GM18873 (cell line): ENCODE measurements around the gene GUCY1A2.

Experiments
- ATAC-seq: cut with Tn5 transposase; IDR thresholded peaks from one replicate; pipeline ENCODE4 v1.9.1; 2021; ENCODE audit warnings: mild to moderate bottlenecking, moderate library complexity, moderate number of reproducible peaks; ENCODE audit not compliant: unreplicated experiment, low FRiP score

The GUCY1A2 gene

DNA sequence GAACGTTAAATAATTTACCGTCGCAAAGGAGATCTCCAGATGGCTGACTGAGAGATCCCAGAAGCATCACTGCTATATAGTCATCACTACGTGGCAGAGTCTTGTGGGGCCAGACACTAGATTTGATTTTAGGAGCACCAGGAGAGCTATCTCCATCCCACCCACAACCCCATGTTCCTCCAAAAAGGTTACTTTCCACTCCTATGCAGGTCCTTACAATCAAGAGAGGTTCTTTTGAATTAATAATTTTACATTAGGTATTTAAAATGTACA lies 19.4 kb downstream of the GUCY1A2 start:
- no peak for ATAC-seq

GRCh38 chr11:106998116-106998915 lies 20.0 kb downstream of the GUCY1A2 start:
- no peak for ATAC-seq

GRCh38 chr11:106997227-106997626 lies 21.0 kb downstream of the GUCY1A2 start:
- no peak for ATAC-seq

DNA sequence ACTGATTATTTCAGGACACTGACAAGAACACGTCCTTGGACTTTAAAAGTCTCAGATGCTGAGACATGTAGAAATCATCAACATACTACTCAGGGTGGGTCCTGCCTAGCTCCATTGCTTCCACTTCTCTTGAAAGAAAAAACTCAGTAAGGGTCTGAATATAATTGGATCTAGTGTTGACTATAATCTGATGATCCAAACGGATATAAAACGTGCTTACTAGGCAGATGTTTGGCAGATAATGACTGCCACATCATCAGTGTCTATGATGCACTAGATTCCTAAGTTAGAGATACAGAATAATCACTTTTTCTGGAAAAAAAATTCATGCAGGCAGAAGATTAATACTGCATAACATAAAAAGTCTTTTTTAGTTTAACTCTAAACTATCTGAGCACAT lies 21.6 kb downstream of the GUCY1A2 start:
- no peak for ATAC-seq

DNA sequence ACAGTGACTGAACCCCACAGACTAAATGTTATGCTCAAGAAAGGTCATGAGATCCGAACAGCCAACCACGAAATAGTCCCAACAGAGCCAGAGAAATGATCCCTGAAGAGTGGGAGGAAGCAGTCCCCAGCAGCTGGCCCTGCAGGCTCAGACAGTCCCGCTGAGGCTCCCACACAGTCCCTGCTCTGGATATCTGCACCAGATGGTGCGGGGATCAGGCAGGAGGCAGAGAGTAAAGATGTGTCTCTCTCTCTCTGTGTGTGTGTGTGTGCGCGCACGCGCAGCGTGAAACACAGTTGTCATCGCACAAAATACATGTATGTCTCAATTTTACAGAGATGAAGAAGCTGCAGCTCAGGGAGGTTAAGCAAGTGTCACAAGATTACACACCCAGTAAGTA lies 27.9 kb downstream of the GUCY1A2 start:
- ATAC-seq = no peak

DNA sequence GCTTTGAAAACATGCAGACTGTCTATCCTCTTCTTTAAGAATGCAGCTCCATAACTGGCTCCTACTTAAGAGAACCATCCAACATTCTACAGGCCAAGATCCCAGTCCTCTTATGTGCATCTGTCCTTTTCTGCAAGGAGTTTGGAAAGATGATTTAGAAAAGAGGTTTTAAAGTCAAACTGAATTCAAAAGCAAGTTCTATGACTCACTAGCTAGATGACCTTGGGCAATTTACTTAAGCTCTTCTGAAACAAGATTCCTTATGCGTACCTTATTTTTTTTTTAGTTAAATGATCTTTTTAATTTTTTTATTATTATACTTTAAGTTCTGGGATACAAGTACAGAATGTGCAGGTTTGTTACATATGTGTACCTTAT lies 29.2 kb downstream of the GUCY1A2 start:
- no peak for ATAC-seq

DNA sequence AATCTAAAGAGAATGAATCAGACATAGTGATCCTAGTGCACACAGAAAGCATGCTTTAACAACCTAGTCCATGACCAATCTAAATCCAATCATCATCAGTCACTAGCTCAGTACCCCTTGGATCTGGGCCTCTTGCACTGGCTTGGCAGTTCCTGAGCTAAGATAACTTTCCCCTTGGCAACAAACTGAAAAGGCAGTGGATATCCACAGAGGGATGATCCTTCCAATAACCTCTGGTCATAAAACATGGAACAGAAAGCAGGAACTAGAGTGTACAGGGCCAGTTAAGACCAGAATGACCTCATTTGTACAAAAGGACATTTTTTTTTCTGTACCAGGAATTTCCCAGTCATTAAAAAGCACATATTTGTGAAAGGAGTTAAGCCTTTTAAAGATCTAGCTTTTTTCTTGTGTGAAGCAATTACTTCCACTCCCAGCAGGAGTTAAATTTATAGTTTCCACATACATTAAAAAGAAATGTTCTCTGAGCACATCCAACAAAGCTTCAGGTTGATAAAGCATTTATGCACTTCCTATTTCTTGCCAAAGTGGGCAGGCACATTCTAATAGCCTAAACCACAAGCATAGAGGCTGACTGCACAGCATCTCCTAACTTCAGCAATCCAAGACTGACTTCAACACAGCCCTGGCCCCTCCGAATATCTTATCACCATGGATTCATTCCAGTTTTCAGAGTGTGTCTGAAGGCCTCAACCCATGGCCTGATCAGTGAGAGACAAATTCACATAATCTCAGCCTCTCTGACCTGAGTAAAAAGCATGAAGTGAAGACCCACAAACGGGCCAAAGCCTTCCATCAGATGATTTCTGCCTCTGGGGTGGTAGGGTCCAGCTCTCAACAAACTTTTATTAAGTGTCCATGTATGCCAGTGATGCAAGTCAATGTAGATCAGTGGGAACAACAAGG lies 29.9 kb downstream of the GUCY1A2 start:
- ATAC-seq = no peak

DNA sequence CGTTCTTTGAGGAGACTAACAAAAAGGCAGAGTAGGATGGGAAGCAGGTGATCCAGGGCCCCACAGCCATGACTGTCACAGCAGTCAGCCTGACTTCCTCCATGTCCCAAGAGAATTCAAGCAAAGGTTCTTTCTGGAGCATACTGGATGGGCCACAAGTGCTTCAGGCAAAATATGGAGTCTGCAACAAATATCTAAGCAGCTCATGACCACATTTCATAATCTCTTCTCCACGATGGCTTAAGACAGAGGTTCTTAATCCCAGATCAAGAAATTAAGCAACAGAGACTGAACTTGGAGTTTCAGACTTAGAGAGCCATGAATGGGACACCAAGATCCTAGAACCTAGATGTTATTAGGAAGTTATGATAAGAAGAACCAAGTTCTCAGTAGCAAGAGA lies 31.6 kb downstream of the GUCY1A2 start:
- no peak for ATAC-seq

- ATAC-seq = no peak
These were observed 32.0 kb downstream of the GUCY1A2 start for GRCh38 chr11:106986261-106986660.

GRCh38 chr11:106983991-106984390 lies 34.3 kb downstream of the GUCY1A2 start:
- ATAC-seq = no peak

GRCh38 chr11:106983261-106983660 lies 35.0 kb downstream of the GUCY1A2 start:
- no peak for ATAC-seq

GRCh38 chr11:106974831-106975230 lies 43.4 kb downstream of the GUCY1A2 start:
- ATAC-seq = no peak

DNA sequence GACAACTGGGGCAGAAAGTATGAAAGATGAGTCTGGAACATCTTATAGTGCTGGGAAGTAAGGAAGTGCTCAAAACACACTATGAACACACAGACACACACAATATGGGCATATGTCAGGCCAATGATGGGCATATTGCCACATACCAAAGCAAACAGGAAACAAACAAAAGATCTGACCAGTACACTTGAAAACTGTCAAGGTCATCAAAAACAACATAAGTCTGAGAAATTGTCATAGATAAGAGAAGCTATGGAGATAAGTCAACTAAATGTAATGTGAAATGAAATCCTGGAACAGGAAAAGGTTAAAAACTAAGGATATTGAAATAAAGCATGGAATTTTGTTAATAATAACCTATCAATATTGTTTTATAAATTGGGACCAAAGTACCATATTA lies 46.4 kb downstream of the GUCY1A2 start:
- no peak for ATAC-seq

- ATAC-seq = no peak
These were observed 48.5 kb downstream of the GUCY1A2 start for GRCh38 chr11:106969644-106970355.

DNA sequence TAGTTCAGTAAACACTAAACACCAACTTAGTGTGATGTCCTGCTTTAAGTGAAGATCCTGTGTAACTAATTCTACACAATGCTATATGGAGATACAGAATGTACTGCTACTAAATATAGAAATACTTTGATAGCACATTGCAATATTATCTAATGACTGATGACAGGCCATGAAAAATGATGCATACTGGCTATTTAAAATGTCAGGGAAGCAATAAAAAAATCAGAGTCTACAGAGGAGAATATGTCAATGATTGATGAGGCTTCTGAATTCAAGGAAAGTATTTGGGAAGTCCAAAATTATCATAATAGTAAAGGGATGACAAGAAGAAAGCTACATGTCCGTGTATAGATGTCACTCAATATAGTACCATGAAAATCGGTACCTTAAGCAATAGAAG lies 55.3 kb downstream of the GUCY1A2 start:
- no peak for ATAC-seq

GRCh38 chr11:106961518-106961917 lies 56.8 kb downstream of the GUCY1A2 start:
- no peak for ATAC-seq

DNA sequence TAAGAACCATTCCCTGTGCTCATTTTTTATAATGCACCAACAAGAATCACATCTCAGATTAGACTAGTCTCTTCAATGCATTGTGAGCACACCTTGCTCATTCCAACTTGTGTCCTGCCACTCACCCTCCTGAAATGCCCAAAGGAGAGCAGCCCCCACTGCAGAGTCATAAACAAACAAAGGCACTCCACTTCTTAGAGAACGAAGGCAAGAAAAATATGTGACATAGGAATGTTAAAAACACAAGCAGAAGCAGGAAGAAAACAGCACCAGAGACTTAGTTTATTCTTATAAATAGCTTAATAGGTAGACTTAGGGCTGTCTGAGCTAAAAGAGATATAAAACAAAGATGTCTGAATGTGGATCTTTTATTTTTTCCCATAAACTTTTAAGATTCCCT lies 57.2 kb downstream of the GUCY1A2 start:
- no peak for ATAC-seq

- ATAC-seq = no peak
These were observed 58.5 kb downstream of the GUCY1A2 start for GRCh38 chr11:106959800-106960199.

DNA sequence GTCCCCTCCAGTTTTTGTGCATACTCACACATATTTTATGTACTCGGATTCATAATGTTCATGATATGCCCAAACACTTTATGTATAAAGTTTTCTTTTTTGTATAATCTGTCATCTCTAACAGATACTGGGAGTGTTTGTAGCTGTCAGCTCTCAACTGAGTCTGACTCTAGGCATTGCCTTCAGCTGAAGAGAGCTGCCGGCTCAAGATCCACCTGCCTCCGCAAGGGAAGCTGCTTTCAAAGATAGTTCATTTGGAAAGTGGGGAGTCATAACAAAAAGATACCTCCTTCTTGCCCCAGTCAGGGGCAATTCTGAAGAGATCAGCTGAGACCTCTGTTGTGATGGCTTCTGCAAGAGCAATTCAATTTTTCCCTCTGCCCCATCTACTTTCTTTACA lies 58.9 kb downstream of the GUCY1A2 start:
- no peak for ATAC-seq

DNA sequence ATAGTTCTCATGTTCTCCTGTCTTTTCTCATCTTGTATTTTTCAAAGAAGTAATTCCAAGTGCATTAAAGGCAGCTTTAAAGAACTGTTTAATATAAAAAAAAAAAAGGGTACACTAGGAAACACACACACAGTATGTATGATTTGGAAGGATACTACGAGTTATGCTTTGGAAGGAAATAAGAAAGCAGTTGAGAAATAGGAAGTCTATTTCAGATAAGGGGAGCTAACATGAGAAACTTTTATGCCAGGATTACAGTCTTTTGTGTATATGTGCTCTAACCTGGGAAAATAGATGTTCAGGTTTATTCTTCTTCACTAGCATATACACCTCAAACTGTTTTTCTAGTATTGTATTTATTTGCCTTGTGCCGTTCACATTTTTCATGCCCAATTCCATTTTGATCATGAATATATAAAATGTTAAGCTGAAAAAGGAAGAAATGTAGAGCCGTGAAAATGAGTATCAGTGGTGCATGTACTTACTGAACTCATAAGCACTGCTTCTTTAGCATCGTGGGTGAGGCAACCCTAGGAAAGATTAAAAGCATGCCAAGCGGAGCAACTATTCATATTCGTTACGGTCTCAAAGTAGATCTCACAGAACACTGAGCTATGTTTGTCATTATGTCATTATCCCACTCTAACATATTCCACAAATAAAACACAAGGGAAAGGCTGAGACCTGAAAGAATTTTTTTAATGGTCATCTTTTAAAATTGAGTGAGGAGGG lies 59.6 kb downstream of the GUCY1A2 start:
- no peak for ATAC-seq
